Caco-2 (cell line): ENCODE data around the gene NAV3. TPM values are rescaled to one million over a fixed set of nuclear protein-coding genes. Genes with fewer than 3 reads are reported as not detected.

ENCODE experiments used
- BruUV-seq: library from RNA; stranded (reverse); fragments of 400-500 nt; replicated peaks from 2 replicates; lab custom pipeline; 2021; lab: Mats Ljungman, UMichigan
- CTCF ChIA-PET: fragments of 300-600 bp; sonication (Branson Sonifier 250); formaldehyde crosslinking; loops from one replicate; lab custom pipeline; 2022; ENCODE audit warnings: antibody characterized with exemption; lab: Charles Lee
- POLR2A ChIA-PET: fragments of 300-600 bp; sonication (Branson Sonifier 250); formaldehyde crosslinking; loops from one replicate; lab custom pipeline; 2022; ENCODE audit warnings: antibody characterized with exemption; lab: Charles Lee
- DNase-seq, 2 experiments: peaks; one replicate each; pipeline versions ENCODE4 v3.0.0 to v3.0.0-alpha.2; 2020 to 2022
- H3K27me3 ChIP-seq: replicated peaks from 2 replicates; pipeline ENCODE4 v1.6.0; 2011; ENCODE audit warnings: low read length; ENCODE audit not compliant: control insufficient read depth, insufficient read depth
- H3K36me3 ChIP-seq: 2 replicates; pipeline ENCODE4 v1.5.1; 2011; ENCODE audit warnings: low read length; ENCODE audit not compliant: control insufficient read depth, insufficient read depth
- H3K4me1 ChIP-seq: fragments of 250-450 bp; sonication (Bioruptor Pico); 2 replicates; pipeline ENCODE4 v1.5.1; 2020; ENCODE audit warnings: mild to moderate bottlenecking
- H3K4me3 ChIP-seq: 2 replicates; pipeline ENCODE4 v1.5.1; 2011; ENCODE audit warnings: low read depth, mild to moderate bottlenecking, control low read depth, low read length
- H3K9me3 ChIP-seq: fragments of 250-450 bp; sonication (Bioruptor Pico); 2 replicates; pipeline ENCODE4 v1.5.1; 2020; ENCODE audit warnings: mild to moderate bottlenecking, moderate library complexity
- H3K27ac Mint-ChIP-seq: one replicate; pipeline ENCODE4 v1.8.0; 2022; ENCODE audit warnings: mixed read lengths; ENCODE audit not compliant: unreplicated experiment
- H3K27me3 Mint-ChIP-seq: one replicate; pipeline ENCODE4 v1.8.0; 2022; ENCODE audit warnings: mixed read lengths; ENCODE audit not compliant: insufficient read depth, unreplicated experiment
- H3K36me3 Mint-ChIP-seq: one replicate; pipeline ENCODE4 v1.8.0; 2022; ENCODE audit warnings: mild to moderate bottlenecking, mixed read lengths; ENCODE audit not compliant: insufficient read depth, unreplicated experiment
- H3K4me1 Mint-ChIP-seq: one replicate; pipeline ENCODE4 v1.8.0; 2022; ENCODE audit warnings: low read depth, mixed read lengths; ENCODE audit not compliant: unreplicated experiment
- H3K4me3 Mint-ChIP-seq: one replicate; pipeline ENCODE4 v1.8.0; 2022; ENCODE audit warnings: mild to moderate bottlenecking, moderate library complexity, mixed read lengths; ENCODE audit not compliant: unreplicated experiment
- H3K9me3 Mint-ChIP-seq: one replicate; pipeline ENCODE4 v1.8.0; 2022; ENCODE audit warnings: mixed read lengths; ENCODE audit not compliant: unreplicated experiment
- intact Hi-C: fragments of 100-400 bp; cut with micrococcal nuclease; formaldehyde crosslinking; loops from one replicate; pipeline ENCODE4 v1.10.0; 2022; ENCODE audit not compliant: unreplicated experiment
- total RNA-seq: library from RNA; stranded (reverse); gene quantifications from 2 replicates; pipeline ENCODE4 v1.2.3, GENCODE V29; 2022
- TF ChIP-seq, protein P1 (sequence below), 2 experiments: fragments of 200-600 bp in 1 of 2; IDR thresholded peaks; 1 replicate in 1 of 2; 2 replicates in 1 of 2; pipeline versions ENCODE4 v1.5.1 to v1.8.0; 2011 to 2022; ENCODE audit warnings: antibody characterized with exemption in 1 of 2, control low read depth in 1 of 2, inconsistent platforms in 1 of 2, low read depth in 1 of 2, low read length in 1 of 2, mild to moderate bottlenecking in 1 of 2, moderate library complexity in 1 of 2; ENCODE audit not compliant: insufficient read depth in 1 of 2, severe bottlenecking in 1 of 2, unreplicated experiment in 1 of 2

Gene NAV3
- total RNA-seq, 1 experiment from 2014 or later: 0.45 TPM

GRCh38 chr12:77821699-77822203 is 8.9 kb upstream of the NAV3 start:
- H3K36me3 ChIP-seq: no peaks in the 10 kb centered on the region
- no peaks in the 10 kb centered on the region for H3K27me3 ChIP-seq
- H3K4me1 ChIP-seq: no peaks in the 10 kb centered on the region
- Mint-ChIP-seq H3K27ac (no peak overlapping the region), H3K36me3 (no peaks in the 10 kb centered on the region), H3K4me1 (no peaks in the 10 kb centered on the region), H3K9me3 (no peaks in the 10 kb centered on the region), H3K4me3 (no peak overlapping the region), H3K27me3 (no peaks in the 10 kb centered on the region)
- POLR2A ChIA-PET: no interaction called here
- H3K9me3 ChIP-seq: no peaks in the 10 kb centered on the region
- BruUV-seq: no TSS peak
- TF ChIP-seq, protein P1, sequence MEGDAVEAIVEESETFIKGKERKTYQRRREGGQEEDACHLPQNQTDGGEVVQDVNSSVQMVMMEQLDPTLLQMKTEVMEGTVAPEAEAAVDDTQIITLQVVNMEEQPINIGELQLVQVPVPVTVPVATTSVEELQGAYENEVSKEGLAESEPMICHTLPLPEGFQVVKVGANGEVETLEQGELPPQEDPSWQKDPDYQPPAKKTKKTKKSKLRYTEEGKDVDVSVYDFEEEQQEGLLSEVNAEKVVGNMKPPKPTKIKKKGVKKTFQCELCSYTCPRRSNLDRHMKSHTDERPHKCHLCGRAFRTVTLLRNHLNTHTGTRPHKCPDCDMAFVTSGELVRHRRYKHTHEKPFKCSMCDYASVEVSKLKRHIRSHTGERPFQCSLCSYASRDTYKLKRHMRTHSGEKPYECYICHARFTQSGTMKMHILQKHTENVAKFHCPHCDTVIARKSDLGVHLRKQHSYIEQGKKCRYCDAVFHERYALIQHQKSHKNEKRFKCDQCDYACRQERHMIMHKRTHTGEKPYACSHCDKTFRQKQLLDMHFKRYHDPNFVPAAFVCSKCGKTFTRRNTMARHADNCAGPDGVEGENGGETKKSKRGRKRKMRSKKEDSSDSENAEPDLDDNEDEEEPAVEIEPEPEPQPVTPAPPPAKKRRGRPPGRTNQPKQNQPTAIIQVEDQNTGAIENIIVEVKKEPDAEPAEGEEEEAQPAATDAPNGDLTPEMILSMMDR (IDR thresholded peaks at IDR 0.05; ENCODE audit: insufficient read depth in 1 of 2, low read depth in 1 of 2, low read length in 1 of 2, severe bottlenecking in 1 of 2, unreplicated experiment in 1 of 2): no peak
- no peak overlapping the region for H3K4me3 ChIP-seq
- CTCF ChIA-PET: no interaction called here
- intact Hi-C loops: no loop called here
- DNase-seq: no peak

DNA sequence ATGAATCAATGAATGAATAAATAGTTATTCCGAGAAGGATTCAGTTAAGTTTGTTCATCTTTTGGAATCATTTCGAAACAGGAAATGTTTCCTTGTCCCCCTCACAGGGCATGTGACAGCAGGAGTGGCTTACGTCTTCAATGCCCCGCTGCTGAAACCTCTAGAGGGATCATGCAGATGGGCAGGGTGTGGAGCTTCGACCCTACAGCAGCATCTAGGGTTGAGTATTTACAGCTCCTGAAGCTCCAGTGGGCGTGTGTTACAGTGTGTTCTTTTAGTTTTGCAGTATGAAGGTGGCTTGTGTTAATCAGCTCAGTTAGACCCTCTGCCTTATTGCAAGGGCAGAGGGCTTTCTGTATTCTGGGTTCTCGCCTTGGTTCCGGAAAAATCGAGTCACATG is 2.6 kb downstream of the NAV3 start:
- H3K9me3 ChIP-seq: no peaks in the 10 kb centered on the region
- Mint-ChIP-seq H3K9me3 (no peaks in the 10 kb centered on the region), H3K4me1 (no peaks in the 10 kb centered on the region), H3K36me3 (no peaks in the 10 kb centered on the region), H3K27ac (no peak overlapping the region), H3K27me3 (peaks cover 3% of the 10 kb centered on the region), H3K4me3 (no peak overlapping the region)
- no TSS peak for BruUV-seq
- TF ChIP-seq, protein P1 (IDR thresholded peaks at IDR 0.05; ENCODE audit: insufficient read depth in 1 of 2, low read depth in 1 of 2, low read length in 1 of 2, severe bottlenecking in 1 of 2, unreplicated experiment in 1 of 2): no peak
- no peaks in the 10 kb centered on the region for H3K27me3 ChIP-seq
- CTCF ChIA-PET: no interaction called here
- intact Hi-C loops: no loop called here
- POLR2A ChIA-PET: no interaction called here
- no peak overlapping the region for H3K4me3 ChIP-seq
- H3K4me1 ChIP-seq: no peaks in the 10 kb centered on the region
- no peak for DNase-seq
- no peaks in the 10 kb centered on the region for H3K36me3 ChIP-seq

GRCh38 chr12:77834618-77835017 is 3.9 kb downstream of the NAV3 start:
- Mint-ChIP-seq H3K4me3 (no peak overlapping the region), H3K27ac (no peak overlapping the region), H3K9me3 (no peaks in the 10 kb centered on the region), H3K4me1 (no peaks in the 10 kb centered on the region), H3K36me3 (no peaks in the 10 kb centered on the region), H3K27me3 (peaks cover 3% of the 10 kb centered on the region)
- Histone ChIP-seq H3K4me1 (no peaks in the 10 kb centered on the region), H3K27me3 (no peaks in the 10 kb centered on the region), H3K4me3 (no peak overlapping the region), H3K9me3 (no peaks in the 10 kb centered on the region), H3K36me3 (no peaks in the 10 kb centered on the region)
- intact Hi-C loops: no loop called here
- ChIA-PET POLR2A (no interaction called here), CTCF (no interaction called here)
- no peak for DNase-seq
- TF ChIP-seq, protein P1 (IDR thresholded peaks at IDR 0.05; ENCODE audit: insufficient read depth in 1 of 2, low read depth in 1 of 2, low read length in 1 of 2, severe bottlenecking in 1 of 2, unreplicated experiment in 1 of 2): no peak
- BruUV-seq: no TSS peak
